BJ (cell line): ENCODE data around the gene LDLR. TPM values are rescaled to one million over a fixed set of nuclear protein-coding genes. Genes with fewer than 3 reads are reported as not detected.

Source experiments
- CTCF ChIA-PET: fragments of 350-600 bp; formaldehyde crosslinking; extraction: SDS; loops from one replicate; lab custom pipeline; 2021; ENCODE audit warnings: antibody characterized with exemption, inconsistent platforms; lab: Yijun Ruan, JAX
- POLR2A ChIA-PET: fragments of 300-600 bp; sonication (Branson Sonifier 250); formaldehyde crosslinking; extraction: SDS; loops from one replicate; lab custom pipeline; 2021; ENCODE audit warnings: antibody characterized with exemption; lab: Charles Lee
- DNase-seq: peaks from one replicate; pipeline ENCODE4 v3.0.0-alpha.2; 2011; ENCODE audit warnings: low read depth
- H3K27me3 ChIP-seq: 2 replicates; pipeline ENCODE4 v1.6.0; 2011; ENCODE audit warnings: low read length; ENCODE audit not compliant: control insufficient read depth, insufficient read depth
- H3K36me3 ChIP-seq: 2 replicates; pipeline ENCODE4 v1.5.1; 2011; ENCODE audit warnings: low read length; ENCODE audit not compliant: control insufficient read depth, insufficient read depth
- H3K4me3 ChIP-seq: 2 replicates; pipeline ENCODE4 v1.5.1; 2011; ENCODE audit warnings: low read depth, mild to moderate bottlenecking, control low read depth, low read length
- polyA plus RNA-seq: library from polyadenylated mRNA; depleted of rRNA; stranded (reverse); fragments of >200 nt; gene quantifications from 2 replicates; pipeline ENCODE4 v1.2.3, GENCODE V29; 2011
- TF ChIP-seq, protein P1 (sequence below): IDR thresholded peaks from 2 replicates; pipeline ENCODE4 v1.5.1; 2011; ENCODE audit warnings: low read depth, mild to moderate bottlenecking, control low read depth, inconsistent platforms, low read length, moderate library complexity; ENCODE audit not compliant: insufficient read depth

LDLR gene
- polyA plus RNA-seq, 1 experiment, result 60.0 TPM

DNA sequence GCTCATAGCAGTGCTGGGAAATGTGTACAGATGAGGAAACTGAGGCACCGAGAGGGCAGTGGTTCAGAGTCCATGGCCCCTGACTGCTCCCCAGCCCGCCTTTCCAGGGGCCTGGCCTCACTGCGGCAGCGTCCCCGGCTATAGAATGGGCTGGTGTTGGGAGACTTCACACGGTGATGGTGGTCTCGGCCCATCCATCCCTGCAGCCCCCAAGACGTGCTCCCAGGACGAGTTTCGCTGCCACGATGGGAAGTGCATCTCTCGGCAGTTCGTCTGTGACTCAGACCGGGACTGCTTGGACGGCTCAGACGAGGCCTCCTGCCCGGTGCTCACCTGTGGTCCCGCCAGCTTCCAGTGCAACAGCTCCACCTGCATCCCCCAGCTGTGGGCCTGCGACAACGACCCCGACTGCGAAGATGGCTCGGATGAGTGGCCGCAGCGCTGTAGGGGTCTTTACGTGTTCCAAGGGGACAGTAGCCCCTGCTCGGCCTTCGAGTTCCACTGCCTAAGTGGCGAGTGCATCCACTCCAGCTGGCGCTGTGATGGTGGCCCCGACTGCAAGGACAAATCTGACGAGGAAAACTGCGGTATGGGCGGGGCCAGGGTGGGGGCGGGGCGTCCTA is 15.9 kb downstream of the LDLR start:
- no peak for DNase-seq
- ChIA-PET POLR2A (no interaction called here), CTCF (interaction anchor here (1.5 kb wide), 1 partner anchor 21 kb away, joined by 3 read pairs; no protein-coding TSS in a partner anchor)
- no peak overlapping the region for H3K4me3 ChIP-seq
- peaks cover 34% of the 10 kb centered on the region for H3K36me3 ChIP-seq
- TF ChIP-seq, protein P1, sequence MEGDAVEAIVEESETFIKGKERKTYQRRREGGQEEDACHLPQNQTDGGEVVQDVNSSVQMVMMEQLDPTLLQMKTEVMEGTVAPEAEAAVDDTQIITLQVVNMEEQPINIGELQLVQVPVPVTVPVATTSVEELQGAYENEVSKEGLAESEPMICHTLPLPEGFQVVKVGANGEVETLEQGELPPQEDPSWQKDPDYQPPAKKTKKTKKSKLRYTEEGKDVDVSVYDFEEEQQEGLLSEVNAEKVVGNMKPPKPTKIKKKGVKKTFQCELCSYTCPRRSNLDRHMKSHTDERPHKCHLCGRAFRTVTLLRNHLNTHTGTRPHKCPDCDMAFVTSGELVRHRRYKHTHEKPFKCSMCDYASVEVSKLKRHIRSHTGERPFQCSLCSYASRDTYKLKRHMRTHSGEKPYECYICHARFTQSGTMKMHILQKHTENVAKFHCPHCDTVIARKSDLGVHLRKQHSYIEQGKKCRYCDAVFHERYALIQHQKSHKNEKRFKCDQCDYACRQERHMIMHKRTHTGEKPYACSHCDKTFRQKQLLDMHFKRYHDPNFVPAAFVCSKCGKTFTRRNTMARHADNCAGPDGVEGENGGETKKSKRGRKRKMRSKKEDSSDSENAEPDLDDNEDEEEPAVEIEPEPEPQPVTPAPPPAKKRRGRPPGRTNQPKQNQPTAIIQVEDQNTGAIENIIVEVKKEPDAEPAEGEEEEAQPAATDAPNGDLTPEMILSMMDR, result no peak
- H3K27me3 ChIP-seq, result no peaks in the 10 kb centered on the region

DNA sequence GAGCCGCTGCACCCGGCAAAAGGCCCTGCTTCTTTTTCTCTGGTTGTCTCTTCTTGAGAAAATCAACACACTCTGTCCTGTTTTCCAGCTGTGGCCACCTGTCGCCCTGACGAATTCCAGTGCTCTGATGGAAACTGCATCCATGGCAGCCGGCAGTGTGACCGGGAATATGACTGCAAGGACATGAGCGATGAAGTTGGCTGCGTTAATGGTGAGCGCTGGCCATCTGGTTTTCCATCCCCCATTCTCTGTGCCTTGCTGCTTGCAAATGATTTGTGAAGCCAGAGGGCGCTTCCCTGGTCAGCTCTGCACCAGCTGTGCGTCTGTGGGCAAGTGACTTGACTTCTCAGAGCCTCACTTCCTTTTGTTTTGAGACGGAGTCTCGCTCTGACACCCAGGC is 17.2 kb downstream of the LDLR start:
- Histone ChIP-seq H3K27me3 (no peaks in the 10 kb centered on the region), H3K36me3 (peaks cover 41% of the 10 kb centered on the region), H3K4me3 (no peak overlapping the region)
- CTCF ChIA-PET, result interaction anchor here (0.9 to 1.5 kb wide), 2 partner anchors 19 to 71 kb away, joined by 3 read pairs; no protein-coding TSS in a partner anchor
- TF ChIP-seq, protein P1, result no peak
- no peak for DNase-seq
- POLR2A ChIA-PET, result no interaction called here

DNA sequence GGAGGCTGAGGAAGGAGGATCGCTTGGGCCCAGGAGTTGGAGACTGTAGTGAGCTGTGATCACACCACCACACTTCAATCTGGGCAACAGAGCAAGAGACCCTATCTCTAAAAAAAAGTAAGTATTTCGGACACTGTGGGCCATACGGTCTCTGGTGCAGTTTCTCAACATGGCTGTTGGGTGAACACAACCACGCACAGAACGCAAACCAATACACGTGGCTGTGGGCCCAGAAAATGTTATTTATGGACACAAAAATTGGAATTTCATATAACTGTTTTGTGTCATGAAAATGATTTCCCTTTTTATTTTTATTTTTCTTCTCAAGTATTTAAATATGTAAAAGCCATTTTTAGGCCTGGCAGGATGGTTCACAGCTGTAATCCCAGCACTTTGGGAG is 19.5 kb downstream of the LDLR start:
- H3K36me3 ChIP-seq, result peaks cover 42% of the 10 kb centered on the region
- TF ChIP-seq, protein P1, result no peak
- ChIA-PET CTCF (interaction anchor here (3.1 kb wide), 1 partner anchor 17 kb away, joined by 11 read pairs; no protein-coding TSS in a partner anchor), POLR2A (no interaction called here)
- H3K4me3 ChIP-seq, result no peak overlapping the region
- DNase-seq, result no peak
- no peaks in the 10 kb centered on the region for H3K27me3 ChIP-seq

DNA sequence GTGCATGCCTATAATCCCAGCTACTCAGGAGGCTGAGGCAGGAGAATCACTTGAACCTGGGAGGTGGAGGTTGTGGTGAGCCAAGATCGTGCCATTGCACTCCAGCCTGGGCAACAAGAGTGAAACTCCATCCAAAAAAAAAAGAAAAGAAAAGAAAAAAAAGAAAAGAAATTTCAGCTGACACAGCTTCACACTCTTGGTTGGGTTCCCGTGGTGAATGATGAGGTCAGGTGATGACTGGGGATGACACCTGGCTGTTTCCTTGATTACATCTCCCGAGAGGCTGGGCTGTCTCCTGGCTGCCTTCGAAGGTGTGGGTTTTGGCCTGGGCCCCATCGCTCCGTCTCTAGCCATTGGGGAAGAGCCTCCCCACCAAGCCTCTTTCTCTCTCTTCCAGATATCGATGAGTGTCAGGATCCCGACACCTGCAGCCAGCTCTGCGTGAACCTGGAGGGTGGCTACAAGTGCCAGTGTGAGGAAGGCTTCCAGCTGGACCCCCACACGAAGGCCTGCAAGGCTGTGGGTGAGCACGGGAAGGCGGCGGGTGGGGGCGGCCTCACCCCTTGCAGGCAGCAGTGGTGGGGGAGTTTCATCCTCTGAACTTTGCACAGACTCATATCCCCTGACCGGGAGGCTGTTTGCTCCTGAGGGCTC is 22.0 kb downstream of the LDLR start:
- DNase-seq, result no peak
- ChIA-PET CTCF (interaction anchor here (3.1 to 3.5 kb wide), 2 partner anchors 15 kb away, joined by 11 to 18 read pairs; no protein-coding TSS in a partner anchor), POLR2A (no interaction called here)
- TF ChIP-seq, protein P1, result no peak
- no peaks in the 10 kb centered on the region for H3K27me3 ChIP-seq
- H3K36me3 ChIP-seq, result peaks cover 45% of the 10 kb centered on the region
- no peak overlapping the region for H3K4me3 ChIP-seq

DNA sequence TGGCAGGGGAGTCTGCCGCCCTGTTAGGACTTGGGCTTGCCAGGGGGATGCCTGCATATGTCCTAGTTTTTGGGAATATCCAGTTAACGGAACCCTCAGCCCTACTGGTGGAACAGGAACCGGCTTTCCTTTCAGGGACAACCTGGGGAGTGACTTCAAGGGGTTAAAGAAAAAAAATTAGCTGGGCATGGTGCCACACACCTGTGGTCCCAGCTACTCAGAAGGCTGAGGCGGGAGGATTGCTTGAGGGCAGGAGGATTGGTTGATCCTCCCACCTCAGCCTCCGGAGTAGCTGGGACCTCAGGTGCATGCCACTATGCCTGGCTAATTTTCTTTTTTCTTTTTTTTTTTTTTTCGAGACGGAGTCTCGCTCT is 22.5 kb downstream of the LDLR start:
- POLR2A ChIA-PET, result no interaction called here
- H3K36me3 ChIP-seq, result peaks cover 45% of the 10 kb centered on the region
- no peaks in the 10 kb centered on the region for H3K27me3 ChIP-seq
- TF ChIP-seq, protein P1, result no peak
- H3K4me3 ChIP-seq, result no peak overlapping the region
- CTCF ChIA-PET, result interaction anchor here (3.5 kb wide), 1 partner anchor 14 kb away, joined by 18 read pairs; no protein-coding TSS in a partner anchor
- no peak for DNase-seq
